Spleen (tissue), 11 donors: Measurements from ENCODE around the gene ACACA. TPM values are rescaled to one million over a fixed set of nuclear protein-coding genes. Genes with fewer than 3 reads are reported as not detected.

Experiments used
- DNase-seq: peaks from one replicate; pipeline ENCODE4 v3.0.0-alpha.2; 2020
- H3K27ac ChIP-seq, 8 donors: fragments of 200-600 bp; sonication (generic) in 7 of 8; 1 replicate in 4 of 8; 2 replicates in 4 of 8; pipeline versions ENCODE4 v1.5.0 to v1.8.0; 2016 to 2021; ENCODE audit warnings: inconsistent platforms in 4 of 8, mild to moderate bottlenecking in 4 of 8, moderate library complexity in 1 of 8
- H3K27me3 ChIP-seq, 7 donors: fragments of 200-600 bp; sonication (generic) in 6 of 7; replicated peaks in 1 of 7; 1 replicate in 4 of 7; 2 replicates in 3 of 7; pipeline versions ENCODE4 v1.5.0 to v1.8.0; 2016 to 2021; ENCODE audit warnings: inconsistent platforms in 3 of 7, mild to moderate bottlenecking in 1 of 7
- H3K36me3 ChIP-seq, 6 donors: fragments of 200-600 bp; sonication (generic) in 5 of 6; 1 replicate in 4 of 6; 2 replicates in 2 of 6; pipeline versions ENCODE4 v1.5.0 to v1.8.0; 2016 to 2021; ENCODE audit warnings: inconsistent platforms in 2 of 6
- H3K4me1 ChIP-seq, 6 donors: fragments of 200-600 bp; sonication (generic) in 5 of 6; 1 replicate in 3 of 6; 2 replicates in 3 of 6; pipeline versions ENCODE4 v1.5.0 to v1.8.0; 2016 to 2021; ENCODE audit warnings: inconsistent platforms in 3 of 6
- H3K4me3 ChIP-seq, 8 donors: fragments of 200-600 bp; sonication (generic) in 7 of 8; 1 replicate in 4 of 8; 2 replicates in 4 of 8; pipeline versions ENCODE4 v1.5.0 to v1.8.0; 2016 to 2021; ENCODE audit warnings: inconsistent platforms in 4 of 8, mild to moderate bottlenecking in 4 of 8, moderate library complexity in 2 of 8
- H3K9me3 ChIP-seq, 8 donors: fragments of 200-600 bp; sonication (generic) in 7 of 8; 1 replicate in 4 of 8; 2 replicates in 4 of 8; pipeline versions ENCODE4 v1.5.0 to v1.8.0; 2016 to 2021; ENCODE audit warnings: inconsistent platforms in 4 of 8
- POLR2A ChIP-seq, 3 donors: fragments of 450-650 bp; IDR thresholded peaks; one replicate each; pipeline ENCODE4 v1.5.1; 2017; ENCODE audit warnings: antibody characterized with exemption in 3 of 3, mild to moderate bottlenecking in 1 of 3
- POLR2AphosphoS5 ChIP-seq, 3 donors: sonication (generic); formaldehyde crosslinking; IDR thresholded peaks; one replicate each; pipeline ENCODE4 v1.5.1; 2017; ENCODE audit warnings: antibody characterized with exemption in 3 of 3
- WGBS, 5 donors: extraction: QIAGEN DNeasy Blood & Tissue Kit in 3 of 5; methylation state at CpG; one replicate each; pipeline versions ENCODE4 v1.1.5 to v1.1.7; 2013 to 2018; 5-methylcytosine and 5-hydroxymethylcytosine counted together
- intact Hi-C: fragments of 100-400 bp; cut with DNase I; formaldehyde crosslinking; loops from one replicate; pipeline ENCODE4 v1.15.0; 2023; ENCODE audit warnings: low total_unique reads
- polyA plus RNA-seq, 3 donors: library from polyadenylated mRNA; stranded (reverse); fragments of 200-250 nt; gene quantifications; one replicate each; pipeline ENCODE4 v1.2.1, GENCODE V29; 2013
- total RNA-seq, 7 donors: library from RNA; depleted of rRNA in 3 of 7; stranded (reverse); fragments of >200 nt in 3 of 7; fragmentation: NEBNext Ultra II Directional in 4 of 7; extraction: Animal tissue kit (Norgen Biotek cat#: 25700) in 4 of 7; gene quantifications; one replicate each; pipeline versions ENCODE4 v1.1.0 to v1.2.1, GENCODE V29; 2016 to 2021
- TF ChIP-seq, protein P1 (sequence below), 11 experiments: fragments of 200-600 bp in 7 of 11; fragments of 450-650 bp in 4 of 11; sonication (generic) in 4 of 11; IDR thresholded peaks in 8 of 11; conservative IDR thresholded peaks in 3 of 11; 1 replicate in 7 of 11; 2 replicates in 4 of 11; pipeline versions ENCODE4 v1.4.0 to v1.8.0; 2016 to 2021; ENCODE audit warnings: antibody characterized with exemption in 11 of 11, inconsistent platforms in 4 of 11, mild to moderate bottlenecking in 1 of 11
- donor health status: healthy with polysubstance abuse.
- donor health status: DM: no; HTN: no; CAD: no; lungs with moderate emphysema.
- donor health status: DM: no; HTN: no; CAD: no.
- donor health status: Bipolar disorder and iron deficiency.
- donor health status: healthy.
- donor health status: DM: no; HTN: no; CAD: no.
- donor health status: DM: yes; HTN: yes; CAD: no.

ACACA gene
- total and polyA plus RNA-seq, 10 donors, result 3.2 to 50.8 (median 29.2) TPM

GRCh38 chr17:37064956-37065355 lies 341.7 kb downstream of the ACACA start:
- 89 to 94% (median 93%) methylated on average over 8 of the region's 8 CpGs for WGBS, 5 donors
- no peak for DNase-seq
- intact Hi-C loops, result no loop called here

DNA sequence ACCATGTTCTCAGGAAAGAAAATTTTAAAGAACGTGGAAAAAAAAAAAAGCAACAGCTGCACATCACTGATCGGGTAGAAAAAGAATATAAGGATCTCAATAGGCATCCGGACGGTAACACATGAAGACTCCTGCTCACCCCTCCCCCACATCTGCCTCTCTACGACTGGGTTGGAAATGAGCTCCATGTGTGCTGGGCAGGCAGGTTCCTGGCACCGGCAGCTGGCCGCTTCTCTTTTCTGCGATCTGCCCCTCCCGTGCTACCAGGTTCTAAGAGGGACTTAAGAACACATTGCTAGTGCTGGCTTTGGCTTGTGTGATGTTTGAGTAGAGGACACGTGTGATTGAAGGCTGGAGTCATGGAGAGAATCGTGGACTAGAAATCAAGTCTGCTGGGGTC lies 342.4 kb downstream of the ACACA start:
- no peak overlapping the region for H3K4me3 ChIP-seq
- no peak overlapping the region for H3K27ac ChIP-seq
- DNase-seq, result no peak
- no peaks in the 10 kb centered on the region for H3K9me3 ChIP-seq
- no peak for TF ChIP-seq POLR2AphosphoS5 (IDR thresholded peaks at IDR 0.05)
- TF ChIP-seq, protein P1, sequence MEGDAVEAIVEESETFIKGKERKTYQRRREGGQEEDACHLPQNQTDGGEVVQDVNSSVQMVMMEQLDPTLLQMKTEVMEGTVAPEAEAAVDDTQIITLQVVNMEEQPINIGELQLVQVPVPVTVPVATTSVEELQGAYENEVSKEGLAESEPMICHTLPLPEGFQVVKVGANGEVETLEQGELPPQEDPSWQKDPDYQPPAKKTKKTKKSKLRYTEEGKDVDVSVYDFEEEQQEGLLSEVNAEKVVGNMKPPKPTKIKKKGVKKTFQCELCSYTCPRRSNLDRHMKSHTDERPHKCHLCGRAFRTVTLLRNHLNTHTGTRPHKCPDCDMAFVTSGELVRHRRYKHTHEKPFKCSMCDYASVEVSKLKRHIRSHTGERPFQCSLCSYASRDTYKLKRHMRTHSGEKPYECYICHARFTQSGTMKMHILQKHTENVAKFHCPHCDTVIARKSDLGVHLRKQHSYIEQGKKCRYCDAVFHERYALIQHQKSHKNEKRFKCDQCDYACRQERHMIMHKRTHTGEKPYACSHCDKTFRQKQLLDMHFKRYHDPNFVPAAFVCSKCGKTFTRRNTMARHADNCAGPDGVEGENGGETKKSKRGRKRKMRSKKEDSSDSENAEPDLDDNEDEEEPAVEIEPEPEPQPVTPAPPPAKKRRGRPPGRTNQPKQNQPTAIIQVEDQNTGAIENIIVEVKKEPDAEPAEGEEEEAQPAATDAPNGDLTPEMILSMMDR (IDR thresholded peaks at IDR 0.05 in 8 of 11, conservative IDR thresholded peaks at IDR 0.05 in 3 of 11), result no peak
- no peak for TF ChIP-seq POLR2A (IDR thresholded peaks at IDR 0.05)
- intact Hi-C loops, result no loop called here
- peaks cover 0 to 23% (median 0%) of the 10 kb centered on the region in 7 donors for H3K27me3 ChIP-seq
- no peaks in the 10 kb centered on the region for H3K4me1 ChIP-seq
- no peaks in the 10 kb centered on the region for H3K36me3 ChIP-seq
- 55 to 73% (median 63%) methylated on average over 11 of the region's 11 CpGs for WGBS, 5 donors

More at GRCh38 chr17:37064956-37065355, 341.7 kb downstream of the ACACA start:
- no peak for TF ChIP-seq POLR2AphosphoS5 (IDR thresholded peaks at IDR 0.05)
- TF ChIP-seq POLR2A (IDR thresholded peaks at IDR 0.05), result no peak
- TF ChIP-seq, protein P1 (IDR thresholded peaks at IDR 0.05 in 8 of 11, conservative IDR thresholded peaks at IDR 0.05 in 3 of 11), result no peak
- Histone ChIP-seq H3K27ac (no peak overlapping the region), H3K36me3 (no peaks in the 10 kb centered on the region), H3K4me3 (no peak overlapping the region), H3K4me1 (no peaks in the 10 kb centered on the region), H3K9me3 (no peaks in the 10 kb centered on the region), H3K27me3 (peaks cover 0 to 23% (median 0%) of the 10 kb centered on the region in 7 donors)

GRCh38 chr17:37062021-37062420 lies 344.6 kb downstream of the ACACA start:
- Histone ChIP-seq H3K4me3 (no peak overlapping the region), H3K27me3 (peaks cover 0 to 15% (median 0%) of the 10 kb centered on the region in 7 donors), H3K36me3 (peaks cover 0 to 19% (median 4%) of the 10 kb centered on the region in 6 donors), H3K4me1 (no peaks in the 10 kb centered on the region), H3K27ac (no peak overlapping the region), H3K9me3 (no peaks in the 10 kb centered on the region)
- intact Hi-C loops, result no loop called here
- no peak for DNase-seq
- no peak for TF ChIP-seq POLR2A (IDR thresholded peaks at IDR 0.05)
- TF ChIP-seq, protein P1 (IDR thresholded peaks at IDR 0.05 in 8 of 11, conservative IDR thresholded peaks at IDR 0.05 in 3 of 11), result no peak
- TF ChIP-seq POLR2AphosphoS5 (IDR thresholded peaks at IDR 0.05), result no peak
- 77 to 88% (median 84%) methylated on average over 9 of the region's 9 CpGs for WGBS, 5 donors

GRCh38 chr17:37060928-37061327 lies 345.7 kb downstream of the ACACA start:
- DNase-seq, result no peak
- Histone ChIP-seq H3K27me3 (peaks cover 0 to 6% (median 0%) of the 10 kb centered on the region in 7 donors), H3K4me3 (no peak overlapping the region), H3K36me3 (peaks cover 0 to 30% (median 13%) of the 10 kb centered on the region in 6 donors), H3K27ac (no peak overlapping the region), H3K9me3 (no peaks in the 10 kb centered on the region), H3K4me1 (no peaks in the 10 kb centered on the region)
- TF ChIP-seq POLR2AphosphoS5 (IDR thresholded peaks at IDR 0.05) (no peak), POLR2A (IDR thresholded peaks at IDR 0.05) (no peak)
- TF ChIP-seq, protein P1 (IDR thresholded peaks at IDR 0.05 in 8 of 11, conservative IDR thresholded peaks at IDR 0.05 in 3 of 11), result no peak
- WGBS, 5 donors, result 74 to 81% (median 80%) methylated on average over 7 of the region's 7 CpGs
- intact Hi-C loops, result no loop called here
